Gastrocnemius medialis (tissue), 4 donors: ENCODE results near the gene ZFP92. TPM values are rescaled to one million over a fixed set of nuclear protein-coding genes. Genes with fewer than 3 reads are reported as not detected.

Experiments used
- ATAC-seq, 2 donors: fragments of 150-250 bp; one replicate each; pipeline ENCODE4 v1.9.1; 2016
- DNase-seq, 2 donors: peaks; one replicate each; pipeline ENCODE4 v3.0.0-alpha.2; 2019
- H3K27ac ChIP-seq, 4 donors: fragments of 200-600 bp; sonication (generic); 1 replicate in 1 of 4; 2 replicates in 3 of 4; pipeline ENCODE4 v1.5.1; 2016 to 2018; ENCODE audit warnings: mild to moderate bottlenecking in 2 of 4, moderate library complexity in 1 of 4
- H3K27me3 ChIP-seq, 3 donors: fragments of 200-600 bp; sonication (generic) in 2 of 3; 1 replicate in 1 of 3; 2 replicates in 2 of 3; pipeline versions ENCODE4 v1.5.1 to v1.6.0; 2016 to 2019; ENCODE audit warnings: mild to moderate bottlenecking in 1 of 3, moderate library complexity in 1 of 3
- H3K36me3 ChIP-seq, 2 donors: fragments of 200-600 bp; sonication (generic) in 1 of 2; one replicate each; pipeline ENCODE4 v1.5.1; 2017 to 2018
- H3K4me1 ChIP-seq, 2 donors: fragments of 200-600 bp; sonication (generic) in 1 of 2; one replicate each; pipeline ENCODE4 v1.5.1; 2016 to 2017; ENCODE audit warnings: mild to moderate bottlenecking in 2 of 2
- H3K4me3 ChIP-seq, 4 donors: fragments of 200-600 bp; sonication (generic) in 3 of 4; 1 replicate in 1 of 4; 2 replicates in 3 of 4; pipeline ENCODE4 v1.5.1; 2016 to 2019; ENCODE audit warnings: mild to moderate bottlenecking in 2 of 4
- H3K9me3 ChIP-seq, 3 donors: fragments of 200-600 bp; sonication (generic) in 2 of 3; 1 replicate in 1 of 3; 2 replicates in 2 of 3; pipeline ENCODE4 v1.5.1; 2016 to 2019
- POLR2A ChIP-seq, 2 donors: fragments of 450-650 bp; IDR thresholded peaks; one replicate each; pipeline ENCODE4 v1.6.1; 2017; ENCODE audit warnings: antibody characterized with exemption in 2 of 2, mild to moderate bottlenecking in 2 of 2, moderate library complexity in 2 of 2
- in situ Hi-C, 4 donors: fragments of 200-750 bp; cut with MboI; loops; one replicate each; pipeline versions ENCODE4 v1.15.0 to v1.8.0; 2017; ENCODE audit warnings: low sequenced_read_pairs in 4 of 4
- intact Hi-C: fragments of 100-400 bp; cut with DNase I; formaldehyde crosslinking; loops from one replicate; pipeline ENCODE4 v1.15.1; 2023; ENCODE audit warnings: low total_unique reads
- total RNA-seq, 4 donors: library from RNA; depleted of rRNA; stranded (reverse); fragments of >200 nt; gene quantifications; one replicate each; pipeline versions ENCODE4 v1.1.0 to v1.2.3, GENCODE V29; 2016
- TF ChIP-seq, protein P1 (sequence below), 5 experiments: fragments of 450-650 bp in 3 of 5; fragments of 200-600 bp in 2 of 5; sonication (generic) in 2 of 5; IDR thresholded peaks in 4 of 5; conservative IDR thresholded peaks in 1 of 5; 1 replicate in 4 of 5; 2 replicates in 1 of 5; pipeline ENCODE4 v1.5.1; 2016 to 2019; ENCODE audit warnings: antibody characterized with exemption in 5 of 5, mild to moderate bottlenecking in 3 of 5, moderate library complexity in 3 of 5

ZFP92 gene
- total RNA-seq, 4 donors from 2014 or later: 0.05 to 0.55 (median 0.37) TPM

DNA sequence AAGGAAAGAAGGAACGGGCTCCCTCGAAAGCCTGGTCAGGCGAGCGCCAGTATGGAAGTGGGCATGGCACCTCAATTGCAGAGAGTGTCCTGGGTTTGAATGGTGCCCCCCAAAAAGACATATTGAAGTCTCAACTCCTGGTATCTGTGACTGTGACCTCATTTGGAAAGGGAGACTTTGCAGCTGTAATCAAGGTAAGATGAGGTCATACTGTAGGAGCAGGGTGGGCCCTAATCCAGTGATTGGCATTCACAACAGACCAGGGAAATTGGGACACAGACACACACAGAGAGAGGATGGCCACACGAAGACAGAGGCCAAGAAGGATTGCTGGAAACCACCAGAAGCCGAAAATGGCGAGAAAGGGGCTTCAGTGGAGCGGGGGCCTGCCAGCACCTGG lies 6.4 kb downstream of the ZFP92 start:
- intact Hi-C loops: no loop called here
- in situ Hi-C loops: no loop called here
- DNase-seq (no peak), ATAC-seq (no peak)
- no peak overlapping the region for H3K4me3 ChIP-seq
- H3K27ac ChIP-seq: no peak overlapping the region
- H3K36me3 ChIP-seq: no peaks in the 10 kb centered on the region
- no peaks in the 10 kb centered on the region for H3K9me3 ChIP-seq
- peaks cover 0 to 5% (median 0%) of the 10 kb centered on the region in 3 donors for H3K27me3 ChIP-seq
- peaks cover 0 to 3% of the 10 kb centered on the region in 2 donors for H3K4me1 ChIP-seq
- TF ChIP-seq, protein P1, sequence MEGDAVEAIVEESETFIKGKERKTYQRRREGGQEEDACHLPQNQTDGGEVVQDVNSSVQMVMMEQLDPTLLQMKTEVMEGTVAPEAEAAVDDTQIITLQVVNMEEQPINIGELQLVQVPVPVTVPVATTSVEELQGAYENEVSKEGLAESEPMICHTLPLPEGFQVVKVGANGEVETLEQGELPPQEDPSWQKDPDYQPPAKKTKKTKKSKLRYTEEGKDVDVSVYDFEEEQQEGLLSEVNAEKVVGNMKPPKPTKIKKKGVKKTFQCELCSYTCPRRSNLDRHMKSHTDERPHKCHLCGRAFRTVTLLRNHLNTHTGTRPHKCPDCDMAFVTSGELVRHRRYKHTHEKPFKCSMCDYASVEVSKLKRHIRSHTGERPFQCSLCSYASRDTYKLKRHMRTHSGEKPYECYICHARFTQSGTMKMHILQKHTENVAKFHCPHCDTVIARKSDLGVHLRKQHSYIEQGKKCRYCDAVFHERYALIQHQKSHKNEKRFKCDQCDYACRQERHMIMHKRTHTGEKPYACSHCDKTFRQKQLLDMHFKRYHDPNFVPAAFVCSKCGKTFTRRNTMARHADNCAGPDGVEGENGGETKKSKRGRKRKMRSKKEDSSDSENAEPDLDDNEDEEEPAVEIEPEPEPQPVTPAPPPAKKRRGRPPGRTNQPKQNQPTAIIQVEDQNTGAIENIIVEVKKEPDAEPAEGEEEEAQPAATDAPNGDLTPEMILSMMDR (IDR thresholded peaks at IDR 0.05 in 4 of 5, conservative IDR thresholded peaks at IDR 0.05 in 1 of 5): no peak
- TF ChIP-seq POLR2A (IDR thresholded peaks at IDR 0.05): no peak

DNA sequence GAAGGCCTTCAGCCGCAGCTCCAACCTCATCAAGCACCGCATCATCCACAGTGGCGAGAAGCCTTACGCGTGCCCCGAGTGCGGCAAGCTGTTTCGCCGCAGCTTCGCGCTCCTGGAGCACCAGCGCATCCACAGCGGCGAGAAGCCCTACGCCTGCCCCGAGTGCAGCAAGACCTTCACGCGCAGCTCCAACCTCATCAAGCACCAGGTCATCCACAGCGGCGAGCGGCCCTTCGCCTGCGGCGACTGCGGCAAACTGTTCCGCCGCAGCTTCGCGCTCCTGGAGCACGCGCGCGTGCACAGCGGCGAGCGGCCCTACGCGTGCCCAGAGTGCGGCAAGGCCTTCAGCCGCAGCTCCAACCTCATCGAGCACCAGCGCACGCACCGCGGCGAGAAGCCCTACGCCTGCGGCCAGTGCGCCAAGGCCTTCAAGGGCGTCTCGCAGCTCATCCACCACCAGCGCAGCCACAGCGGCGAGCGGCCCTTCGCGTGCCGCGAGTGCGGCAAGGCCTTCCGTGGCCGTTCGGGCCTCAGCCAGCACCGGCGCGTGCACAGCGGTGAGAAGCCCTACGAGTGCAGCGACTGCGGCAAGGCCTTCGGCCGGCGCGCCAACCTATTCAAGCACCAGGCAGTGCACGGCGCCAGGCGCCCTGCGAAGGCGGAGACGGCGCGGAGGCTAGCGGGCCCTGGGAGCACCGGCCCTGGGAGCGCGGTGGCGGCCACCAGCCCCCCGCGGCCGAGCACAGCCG lies 9.8 kb downstream of the ZFP92 start:
- no peak for TF ChIP-seq POLR2A (IDR thresholded peaks at IDR 0.05)
- TF ChIP-seq, protein P1 (IDR thresholded peaks at IDR 0.05 in 4 of 5, conservative IDR thresholded peaks at IDR 0.05 in 1 of 5): no peak
- no peak for DNase-seq
- Histone ChIP-seq H3K9me3 (no peaks in the 10 kb centered on the region), H3K36me3 (no peaks in the 10 kb centered on the region), H3K27me3 (no peaks in the 10 kb centered on the region), H3K4me3 (no peak overlapping the region), H3K27ac (no peak overlapping the region), H3K4me1 (peaks cover 0 to 3% of the 10 kb centered on the region in 2 donors)
- in situ Hi-C loops (no loop called here), intact Hi-C loops (no loop called here)
- ATAC-seq: no peak

DNA sequence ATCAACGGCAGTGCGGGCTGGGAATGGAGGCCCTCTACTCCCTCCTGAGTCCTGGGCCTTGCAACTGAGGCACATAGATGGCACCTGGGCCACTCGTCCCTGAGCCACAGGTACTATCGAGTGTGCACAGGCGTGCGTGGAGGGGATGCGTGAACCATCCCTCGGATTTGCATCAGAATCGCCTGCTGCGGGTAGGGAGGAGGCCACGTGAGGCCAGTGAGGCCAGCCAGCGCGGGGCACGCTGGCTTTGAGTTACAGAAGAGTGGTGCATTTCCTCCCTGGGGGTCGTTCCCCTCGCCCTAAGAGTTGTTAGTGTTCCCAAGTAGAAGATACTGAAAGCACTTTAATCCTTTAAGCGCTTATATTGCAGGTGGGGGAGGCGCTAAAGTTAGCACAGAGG lies 10.6 kb downstream of the ZFP92 start:
- no peak overlapping the region for H3K27ac ChIP-seq

DNA sequence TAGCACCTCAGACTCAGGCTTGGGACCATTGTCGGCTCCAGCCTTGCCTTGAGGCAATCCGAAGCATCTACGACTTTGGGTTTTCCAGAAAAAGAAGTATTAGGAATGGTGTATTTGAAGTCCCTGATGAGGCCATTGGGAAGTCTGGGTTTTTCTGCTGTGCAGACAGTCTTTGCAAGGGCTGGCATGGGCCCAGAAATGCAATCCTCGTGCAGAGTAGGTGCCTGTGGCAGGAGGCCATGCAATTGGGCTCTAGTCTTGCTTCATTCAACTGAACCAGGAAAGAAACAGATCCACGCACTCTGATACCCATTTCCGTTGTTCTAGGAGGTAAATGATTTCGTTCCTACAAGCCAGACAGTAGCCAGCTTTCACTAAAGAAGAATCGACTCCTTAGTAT lies 12.4 kb downstream of the ZFP92 start:
- Histone ChIP-seq H3K27ac (no peak overlapping the region), H3K36me3 (no peaks in the 10 kb centered on the region), H3K9me3 (no peaks in the 10 kb centered on the region), H3K27me3 (no peaks in the 10 kb centered on the region), H3K4me3 (no peak overlapping the region), H3K4me1 (no peaks in the 10 kb centered on the region)
- in situ Hi-C loops: no loop called here
- no peak for ATAC-seq
- intact Hi-C loops: no loop called here
- TF ChIP-seq POLR2A (IDR thresholded peaks at IDR 0.05): no peak
- TF ChIP-seq, protein P1 (IDR thresholded peaks at IDR 0.05 in 4 of 5, conservative IDR thresholded peaks at IDR 0.05 in 1 of 5): no peak
- no peak for DNase-seq

More for the DNA sequence above, 10.6 kb downstream of the ZFP92 start:
- in situ Hi-C loops: no loop called here
- no peaks in the 10 kb centered on the region for H3K36me3 ChIP-seq
- no peaks in the 10 kb centered on the region for H3K9me3 ChIP-seq
- no peaks in the 10 kb centered on the region for H3K27me3 ChIP-seq
- H3K4me1 ChIP-seq: peaks cover 0 to 3% of the 10 kb centered on the region in 2 donors
- intact Hi-C loops: no loop called here
- ATAC-seq (no peak), DNase-seq (no peak)
- no peak overlapping the region for H3K4me3 ChIP-seq
- no peak for TF ChIP-seq POLR2A (IDR thresholded peaks at IDR 0.05)
- TF ChIP-seq, protein P1 (IDR thresholded peaks at IDR 0.05 in 4 of 5, conservative IDR thresholded peaks at IDR 0.05 in 1 of 5): no peak
